Skin epidermis (tissue), 12 donors: ENCODE results near the gene PTPRN2.
A peak's percentile ranks its signal among the peaks of the same experiment; 100 is the strongest.

ENCODE experiments used
- H3K27ac ChIP-seq, 21 experiments: fragments of 200-600 bp; sonication (generic) in 11 of 21; one replicate each; pipeline ENCODE4 v1.5.0; 2020; ENCODE audit warnings: mild to moderate bottlenecking in 3 of 21, inconsistent platforms in 2 of 21, moderate library complexity in 2 of 21
- H3K4me3 ChIP-seq, 7 experiments: fragments of 200-600 bp; sonication (generic) in 2 of 7; one replicate each; pipeline ENCODE4 v1.5.0; 2020; ENCODE audit warnings: inconsistent platforms in 2 of 7, mild to moderate bottlenecking in 2 of 7, moderate library complexity in 1 of 7

Gene PTPRN2

GRCh38 chr7:158452331-158452730 lies 135.3 kb downstream of the PTPRN2 start:
- Histone ChIP-seq H3K4me3 (no peak overlapping the region), H3K27ac (no peak overlapping the region)

- Histone ChIP-seq H3K4me3 (no peak overlapping the region), H3K27ac (no peak overlapping the region)
These were observed 137.0 kb downstream of the PTPRN2 start for GRCh38 chr7:158450476-158451124.

- Histone ChIP-seq H3K4me3 (no peak overlapping the region), H3K27ac (no peak overlapping the region)
These were observed 137.7 kb downstream of the PTPRN2 start for GRCh38 chr7:158449942-158450341.

GRCh38 chr7:158449266-158449665 lies 138.4 kb downstream of the PTPRN2 start:
- H3K4me3 ChIP-seq: no peak overlapping the region
- H3K27ac ChIP-seq: no peak overlapping the region

GRCh38 chr7:158448430-158449100 lies 139.1 kb downstream of the PTPRN2 start:
- H3K27ac ChIP-seq: peak overlapping the region in 1 of 21 experiments; percentile 14
- no peak overlapping the region for H3K4me3 ChIP-seq

- Histone ChIP-seq H3K4me3 (no peak overlapping the region), H3K27ac (peak overlapping the region in 1 of 21 experiments; percentile 38)
These were observed 140.0 kb downstream of the PTPRN2 start for GRCh38 chr7:158447506-158448171.

- no peak overlapping the region for H3K4me3 ChIP-seq
- H3K27ac ChIP-seq: peak overlapping the region in 1 of 21 experiments; percentile 65
These were observed 140.5 kb downstream of the PTPRN2 start for GRCh38 chr7:158447151-158447505.

GRCh38 chr7:158446706-158447105 lies 140.9 kb downstream of the PTPRN2 start:
- Histone ChIP-seq H3K4me3 (no peak overlapping the region), H3K27ac (peak overlapping the region in 1 of 21 experiments; percentile 65)

- H3K4me3 ChIP-seq: no peak overlapping the region
- peak overlapping the region in 1 of 21 experiments; percentile 65 for H3K27ac ChIP-seq
These were observed 141.3 kb downstream of the PTPRN2 start for GRCh38 chr7:158446281-158446680.

GRCh38 chr7:158445421-158446175 lies 142.0 kb downstream of the PTPRN2 start:
- Histone ChIP-seq H3K27ac (peak overlapping the region in 1 of 21 experiments; percentile 30), H3K4me3 (no peak overlapping the region)

- Histone ChIP-seq H3K27ac (peak overlapping the region in 1 of 21 experiments; percentile 30), H3K4me3 (no peak overlapping the region)
These were observed 142.9 kb downstream of the PTPRN2 start for GRCh38 chr7:158444501-158445420.

GRCh38 chr7:158443688-158444483 lies 143.7 kb downstream of the PTPRN2 start:
- Histone ChIP-seq H3K27ac (no peak overlapping the region), H3K4me3 (no peak overlapping the region)

GRCh38 chr7:158443014-158443687 lies 144.5 kb downstream of the PTPRN2 start:
- Histone ChIP-seq H3K4me3 (no peak overlapping the region), H3K27ac (no peak overlapping the region)

- H3K27ac ChIP-seq: no peak overlapping the region
- no peak overlapping the region for H3K4me3 ChIP-seq
These were observed 145.4 kb downstream of the PTPRN2 start for GRCh38 chr7:158442260-158442659.

- Histone ChIP-seq H3K27ac (no peak overlapping the region), H3K4me3 (no peak overlapping the region)
These were observed 148.6 kb downstream of the PTPRN2 start for GRCh38 chr7:158439035-158439434.

- Histone ChIP-seq H3K27ac (no peak overlapping the region), H3K4me3 (no peak overlapping the region)
These were observed 155.0 kb downstream of the PTPRN2 start for GRCh38 chr7:158432369-158433341.

- Histone ChIP-seq H3K4me3 (no peak overlapping the region), H3K27ac (no peak overlapping the region)
These were observed 155.7 kb downstream of the PTPRN2 start for GRCh38 chr7:158431941-158432347.
